ENCODE measurements around the gene ADORA1. TPM values are rescaled to one million over a fixed set of nuclear protein-coding genes. Genes with fewer than 3 reads are reported as not detected.

ADORA1 gene
- total RNA-seq, 4 donors from 2014 or later: 1.3 to 5.6 TPM; not detected in 2

DNA sequence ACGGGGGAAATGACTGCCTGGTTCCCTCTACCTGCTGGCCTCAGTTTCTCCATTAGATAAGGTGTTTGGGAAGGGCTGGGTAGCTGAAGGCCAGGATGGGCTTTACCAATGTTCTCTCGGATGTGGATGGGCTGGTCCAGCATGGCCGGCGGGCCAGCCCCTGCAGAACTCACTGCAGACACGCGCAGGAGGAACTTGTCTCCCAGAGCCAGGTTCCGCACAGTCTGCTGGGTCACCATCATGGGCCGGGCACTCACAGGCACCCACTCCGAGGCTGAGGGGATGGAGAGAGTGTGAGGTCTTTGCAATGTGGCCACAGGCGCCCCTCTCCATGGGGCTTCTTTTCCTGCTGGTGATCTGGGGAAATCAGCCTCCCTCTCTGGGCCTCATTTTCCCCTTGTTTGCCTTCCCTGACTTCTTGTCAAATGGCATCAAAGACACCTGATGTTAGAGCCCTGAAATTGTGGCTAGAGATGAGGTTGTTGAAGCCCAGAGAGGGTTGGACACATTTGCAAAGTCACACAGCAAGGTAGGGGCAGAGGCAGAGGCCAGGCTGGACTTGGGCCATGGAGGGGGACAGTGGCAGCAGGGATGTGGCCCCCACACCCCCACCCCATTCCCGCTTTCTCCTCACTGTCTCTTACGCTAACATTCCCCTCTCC, 46.9 kb downstream of the ADORA1 start:
- WGBS, 2 donors (ENCODE audit: low coverage in 1 of 2): 92% methylated on average over 12 of the region's 12 CpGs; no CpG with 5 or more reads in 1 of the 2 donors
- DNase-seq: no peak
- H3K9me3 ChIP-seq: no peaks in the 10 kb centered on the region
- TF ChIP-seq POLR2AphosphoS5 (IDR thresholded peaks at IDR 0.05): no peak
- TF ChIP-seq, protein P1, sequence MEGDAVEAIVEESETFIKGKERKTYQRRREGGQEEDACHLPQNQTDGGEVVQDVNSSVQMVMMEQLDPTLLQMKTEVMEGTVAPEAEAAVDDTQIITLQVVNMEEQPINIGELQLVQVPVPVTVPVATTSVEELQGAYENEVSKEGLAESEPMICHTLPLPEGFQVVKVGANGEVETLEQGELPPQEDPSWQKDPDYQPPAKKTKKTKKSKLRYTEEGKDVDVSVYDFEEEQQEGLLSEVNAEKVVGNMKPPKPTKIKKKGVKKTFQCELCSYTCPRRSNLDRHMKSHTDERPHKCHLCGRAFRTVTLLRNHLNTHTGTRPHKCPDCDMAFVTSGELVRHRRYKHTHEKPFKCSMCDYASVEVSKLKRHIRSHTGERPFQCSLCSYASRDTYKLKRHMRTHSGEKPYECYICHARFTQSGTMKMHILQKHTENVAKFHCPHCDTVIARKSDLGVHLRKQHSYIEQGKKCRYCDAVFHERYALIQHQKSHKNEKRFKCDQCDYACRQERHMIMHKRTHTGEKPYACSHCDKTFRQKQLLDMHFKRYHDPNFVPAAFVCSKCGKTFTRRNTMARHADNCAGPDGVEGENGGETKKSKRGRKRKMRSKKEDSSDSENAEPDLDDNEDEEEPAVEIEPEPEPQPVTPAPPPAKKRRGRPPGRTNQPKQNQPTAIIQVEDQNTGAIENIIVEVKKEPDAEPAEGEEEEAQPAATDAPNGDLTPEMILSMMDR (IDR thresholded peaks at IDR 0.05): no peak
- TF ChIP-seq POLR2A (IDR thresholded peaks at IDR 0.05): no peak
- TF ChIP-seq EP300 (IDR thresholded peaks at IDR 0.05; ENCODE audit: low read depth): no peak
- H3K4me3 ChIP-seq: no peak overlapping the region
- in situ Hi-C loops (cut with MboI; ENCODE audit: low pct_ligation_motif_present in 1 of 4, low pct_unique_long_range_greater_than_20kb in 1 of 4, low sequenced_read_pairs in 3 of 4): no loop called here
- no peak overlapping the region for H3K27ac ChIP-seq
- no peaks in the 10 kb centered on the region for H3K36me3 ChIP-seq
- peaks cover 0 to 7% (median 0%) of the 10 kb centered on the region in 4 donors for H3K4me1 ChIP-seq
- intact Hi-C loops (cut with DNase I; ENCODE audit: low total_unique reads): no loop called here
- H3K27me3 ChIP-seq: no peaks in the 10 kb centered on the region

DNA sequence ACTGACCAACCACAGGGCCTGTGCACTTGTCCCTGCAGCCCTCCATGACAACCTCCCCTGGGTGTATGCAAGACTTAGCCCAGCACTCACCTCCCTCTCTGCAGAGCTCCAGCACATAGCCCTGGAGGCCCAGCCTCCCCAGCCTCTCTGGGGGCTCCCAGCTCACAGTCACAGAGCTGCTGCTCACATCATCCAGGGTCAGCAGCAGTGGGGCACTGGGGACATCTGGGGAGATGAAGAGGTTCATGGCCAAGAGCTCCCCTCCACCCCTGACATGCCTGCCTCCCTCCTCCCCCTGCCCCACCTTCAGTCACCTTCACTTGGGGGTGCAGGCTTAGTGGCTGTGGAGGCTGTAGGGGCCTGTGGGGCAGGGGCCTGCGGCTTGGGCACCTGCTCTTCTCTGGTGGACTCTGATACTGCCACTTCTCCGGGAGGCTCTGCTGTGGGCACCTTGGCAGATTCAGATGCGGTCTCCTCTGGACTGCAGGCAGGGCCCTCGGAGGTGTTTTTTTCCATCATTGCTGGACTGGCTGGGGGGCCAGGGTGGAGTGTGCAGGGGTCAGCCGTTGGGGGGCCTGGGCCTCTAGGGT, 47.8 kb downstream of the ADORA1 start, which contains the start of gene MYBPH:
TSS of gene MYBPH (minus strand) at position 590 of the 590 bp plus-strand sequence. CDS start at position 519, 71 bp downstream.
- H3K36me3 ChIP-seq: no peaks in the 10 kb centered on the region
- H3K27me3 ChIP-seq: no peaks in the 10 kb centered on the region
- DNase-seq: no peak
- peaks cover 0 to 7% (median 0%) of the 10 kb centered on the region in 4 donors for H3K4me1 ChIP-seq
- no peaks in the 10 kb centered on the region for H3K9me3 ChIP-seq
- H3K27ac ChIP-seq: no peak within 1 kb of the TSS
- intact Hi-C loops (cut with DNase I; ENCODE audit: low total_unique reads): no loop called here
- no peak within 1 kb of the TSS for H3K4me3 ChIP-seq
- in situ Hi-C loops (cut with MboI; ENCODE audit: low pct_ligation_motif_present in 1 of 4, low pct_unique_long_range_greater_than_20kb in 1 of 4, low sequenced_read_pairs in 3 of 4): no loop called here
- TF ChIP-seq POLR2AphosphoS5 (IDR thresholded peaks at IDR 0.05) (no peak), POLR2A (IDR thresholded peaks at IDR 0.05) (no peak), EP300 (IDR thresholded peaks at IDR 0.05; ENCODE audit: low read depth) (no peak)
- TF ChIP-seq, protein P1 (IDR thresholded peaks at IDR 0.05): no peak
- 65% methylated on average over 5 of the region's 5 CpGs; no CpG with 5 or more reads in 1 of the 2 donors for WGBS, 2 donors (ENCODE audit: low coverage in 1 of 2)

DNA sequence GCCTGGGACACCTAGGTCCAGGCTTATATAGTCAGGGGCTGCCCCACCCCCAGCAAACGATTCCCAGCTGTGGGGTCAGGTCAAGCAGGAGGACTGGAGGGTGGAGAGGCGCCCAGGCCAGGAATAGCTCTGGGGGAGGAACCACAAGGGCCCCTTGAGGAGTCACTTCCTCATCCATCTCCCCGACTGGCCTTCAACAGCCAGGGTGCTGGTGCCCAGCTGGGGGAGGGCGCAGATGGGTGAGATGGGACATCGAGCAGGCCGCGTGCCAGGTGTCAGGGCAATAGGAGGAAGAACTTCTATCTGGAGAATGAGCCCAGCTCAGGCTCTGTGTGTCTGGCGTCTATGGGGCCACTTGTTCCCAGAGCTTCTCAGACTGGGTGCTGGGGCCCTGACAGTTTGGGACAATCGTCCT, 48.3 kb downstream of the ADORA1 start:
- in situ Hi-C loops (cut with MboI; ENCODE audit: low pct_ligation_motif_present in 1 of 4, low pct_unique_long_range_greater_than_20kb in 1 of 4, low sequenced_read_pairs in 3 of 4): no loop called here
- DNase-seq: no peak
- H3K27me3 ChIP-seq: no peaks in the 10 kb centered on the region
- no peak overlapping the region for H3K27ac ChIP-seq
- H3K4me3 ChIP-seq: no peak overlapping the region
- 62 to 81% methylated on average over 5 to 9 of the region's 9 CpGs for WGBS, 2 donors (ENCODE audit: low coverage in 1 of 2)
- TF ChIP-seq POLR2AphosphoS5 (IDR thresholded peaks at IDR 0.05) (no peak), POLR2A (IDR thresholded peaks at IDR 0.05) (no peak), EP300 (IDR thresholded peaks at IDR 0.05; ENCODE audit: low read depth) (no peak)
- TF ChIP-seq, protein P1 (IDR thresholded peaks at IDR 0.05): no peak
- no peaks in the 10 kb centered on the region for H3K9me3 ChIP-seq
- no peaks in the 10 kb centered on the region for H3K36me3 ChIP-seq
- intact Hi-C loops (cut with DNase I; ENCODE audit: low total_unique reads): no loop called here
- peaks cover 0 to 7% (median 0%) of the 10 kb centered on the region in 4 donors for H3K4me1 ChIP-seq

DNA sequence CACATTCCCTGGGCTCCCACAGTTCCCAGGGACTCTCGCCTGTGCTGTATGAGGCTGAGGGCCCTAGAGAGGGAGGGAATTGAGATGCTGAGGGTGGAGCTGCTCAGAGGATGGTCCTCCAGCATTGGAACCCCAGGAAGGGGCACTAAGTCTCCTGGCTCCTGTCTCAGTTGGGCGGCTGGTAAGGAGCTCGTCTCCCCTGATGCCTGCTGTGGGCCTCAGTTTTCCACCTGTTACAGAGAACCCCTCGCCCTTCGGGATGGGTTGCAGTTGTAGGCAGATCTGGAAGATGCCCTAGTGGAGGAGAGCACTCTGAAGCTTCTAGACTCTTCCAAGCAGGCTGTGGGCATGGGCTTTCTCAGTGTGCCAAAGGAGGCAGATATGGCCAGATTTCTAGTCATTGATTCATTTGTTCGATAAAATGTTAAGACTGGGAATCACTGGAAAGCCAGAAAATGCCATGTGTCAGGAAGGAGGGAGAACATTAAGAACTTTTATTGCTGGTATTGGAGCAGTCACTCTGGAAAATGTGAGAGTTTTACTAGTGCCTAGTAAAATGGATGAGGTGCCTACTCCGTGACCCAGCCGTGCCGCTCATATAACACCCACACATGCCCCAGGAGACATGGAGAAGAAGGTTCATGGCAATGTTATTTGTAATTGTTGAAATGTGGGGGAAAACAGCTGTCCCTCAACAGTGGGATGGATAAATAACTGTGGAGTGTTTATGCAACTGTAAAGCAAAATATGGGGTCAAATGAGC, 48.9 kb downstream of the ADORA1 start:
- no peak for DNase-seq
- intact Hi-C loops (cut with DNase I; ENCODE audit: low total_unique reads): no loop called here

More for the DNA sequence above, 48.9 kb downstream of the ADORA1 start:
- in situ Hi-C loops (cut with MboI; ENCODE audit: low pct_ligation_motif_present in 1 of 4, low pct_unique_long_range_greater_than_20kb in 1 of 4, low sequenced_read_pairs in 3 of 4): no loop called here
- WGBS, 2 donors (ENCODE audit: low coverage in 1 of 2): 89 to 93% methylated on average over 4 to 9 of the region's 9 CpGs
- no peak overlapping the region for H3K4me3 ChIP-seq
- no peak overlapping the region for H3K27ac ChIP-seq
- peaks cover 0 to 7% (median 0%) of the 10 kb centered on the region in 4 donors for H3K4me1 ChIP-seq
- TF ChIP-seq, protein P1 (IDR thresholded peaks at IDR 0.05): no peak
- H3K27me3 ChIP-seq: no peaks in the 10 kb centered on the region
- H3K9me3 ChIP-seq: no peaks in the 10 kb centered on the region
- H3K36me3 ChIP-seq: no peaks in the 10 kb centered on the region

All from transverse colon (tissue), 4 donors.